Measurements from ENCODE around the gene F2. TPM values are rescaled to one million over a fixed set of nuclear protein-coding genes. Genes with fewer than 3 reads are reported as not detected.

The F2 gene
- total and polyA plus RNA-seq, 4 donors = 631 to 1,505 (median 1,232) TPM

GRCh38 chr11:46701078-46701654, 17.8 kb upstream of the F2 start:
- TF ChIP-seq REST (IDR thresholded peaks at IDR 0.05) (no peak), ZBTB33 (IDR thresholded peaks at IDR 0.05) (no peak), FOXA1 (IDR thresholded peaks at IDR 0.05) (no peak), YY1 (IDR thresholded peaks at IDR 0.05) (no peak), EGR1 (IDR thresholded peaks at IDR 0.05; ENCODE audit: low read depth in 2 of 2) (no peak), RAD21 (IDR thresholded peaks at IDR 0.05) (no peak), MAX (IDR thresholded peaks at IDR 0.05) (no peak), TAF1 (conservative IDR thresholded peaks at IDR 0.05) (no peak), JUND (IDR thresholded peaks at IDR 0.05) (no peak), RXRA (IDR thresholded peaks at IDR 0.05) (no peak), FOXA2 (IDR thresholded peaks at IDR 0.05) (no peak), HNF4G (IDR thresholded peaks at IDR 0.05) (no peak), NR2F2 (IDR thresholded peaks at IDR 0.05) (no peak), SP1 (IDR thresholded peaks at IDR 0.05) (no peak), HNF4A (conservative IDR thresholded peaks at IDR 0.05) (no peak)
- Histone ChIP-seq H3K4me3 (ENCODE audit: low read depth in 1 of 3, low read length in 3 of 3) (peak overlapping the region; percentile 85 to 98 (median 93)), H3K36me3 (ENCODE audit: control insufficient read depth in 4 of 4, insufficient read depth in 3 of 4, low read depth in 1 of 4, low read length in 3 of 4) (peaks cover 12 to 36% (median 30%) of the 10 kb centered on the region in 4 donors), H3K9me3 (ENCODE audit: control insufficient read depth in 4 of 4, low read length in 3 of 4) (no peaks in the 10 kb centered on the region), H3K9ac (ENCODE audit: low read depth in 1 of 2, low read length in 2 of 2) (peak overlapping the region; percentile 58 to 65), H3K27ac (ENCODE audit: low read depth in 1 of 2, low read length in 2 of 2) (peak overlapping the region; percentile 85), H3K4me1 (ENCODE audit: control insufficient read depth in 4 of 4, insufficient read depth in 4 of 4, low read length in 3 of 4) (peaks cover 8 to 52% (median 38%) of the 10 kb centered on the region in 4 donors), H3K27me3 (ENCODE audit: control insufficient read depth in 4 of 4, insufficient read depth in 4 of 4, low read length in 3 of 4) (no peaks in the 10 kb centered on the region)
- under 1% methylated on average over 29 of the region's 29 CpGs for WGBS
- no peak for DNase-seq (ENCODE audit: low spot score)

- H3K4me3 ChIP-seq (ENCODE audit: low read depth in 1 of 3, low read length in 3 of 3) = no peak overlapping the region
- peaks cover 12 to 44% (median 34%) of the 10 kb centered on the region in 4 donors for H3K36me3 ChIP-seq (ENCODE audit: control insufficient read depth in 4 of 4, insufficient read depth in 3 of 4, low read depth in 1 of 4, low read length in 3 of 4)
- H3K9me3 ChIP-seq (ENCODE audit: control insufficient read depth in 4 of 4, low read length in 3 of 4) = no peaks in the 10 kb centered on the region
- no peak overlapping the region for H3K9ac ChIP-seq (ENCODE audit: low read depth in 1 of 2, low read length in 2 of 2)
- 98% methylated on average over 31 of the region's 31 CpGs for WGBS
- H3K4me1 ChIP-seq (ENCODE audit: control insufficient read depth in 4 of 4, insufficient read depth in 4 of 4, low read length in 3 of 4) = peaks cover 0 to 21% (median 16%) of the 10 kb centered on the region in 4 donors
- no peak for TF ChIP-seq RXRA (IDR thresholded peaks at IDR 0.05)
- TF ChIP-seq YY1 (IDR thresholded peaks at IDR 0.05) = no peak
- no peak for TF ChIP-seq ATF3 (IDR thresholded peaks at IDR 0.05)
- no peak for TF ChIP-seq REST (IDR thresholded peaks at IDR 0.05)
- no peak for TF ChIP-seq HNF4A (conservative IDR thresholded peaks at IDR 0.05)
- no peak for TF ChIP-seq JUND (IDR thresholded peaks at IDR 0.05)
- TF ChIP-seq TAF1 (conservative IDR thresholded peaks at IDR 0.05) = no peak
- no peak for TF ChIP-seq RAD21 (IDR thresholded peaks at IDR 0.05)
- TF ChIP-seq EGR1 (IDR thresholded peaks at IDR 0.05; ENCODE audit: low read depth in 2 of 2) = no peak
- TF ChIP-seq SP1 (IDR thresholded peaks at IDR 0.05) = no peak
- TF ChIP-seq CTCF (IDR thresholded peaks at IDR 0.05; ENCODE audit: low read depth, low read length, missing input control) = no peak
- TF ChIP-seq FOXA2 (IDR thresholded peaks at IDR 0.05) = no peak
- TF ChIP-seq FOXA1 (IDR thresholded peaks at IDR 0.05) = no peak
- no peak for TF ChIP-seq MAX (IDR thresholded peaks at IDR 0.05)
- no peak for DNase-seq (ENCODE audit: low spot score)
- H3K27me3 ChIP-seq (ENCODE audit: control insufficient read depth in 4 of 4, insufficient read depth in 4 of 4, low read length in 3 of 4) = no peaks in the 10 kb centered on the region
- H3K27ac ChIP-seq (ENCODE audit: low read depth in 1 of 2, low read length in 2 of 2) = no peak overlapping the region
Measured at GRCh38 chr11:46705070-46705688, 13.8 kb upstream of the F2 start.

Measured in liver (tissue), 9 donors.